Medulla oblongata (tissue), 1 donor: ENCODE measurements around the gene RTL1.

ENCODE experiments used
- DNase-seq: peaks from one replicate; pipeline ENCODE4 v3.0.0-alpha.2; 2015; ENCODE audit errors: extremely low spot score

RTL1 gene

DNA sequence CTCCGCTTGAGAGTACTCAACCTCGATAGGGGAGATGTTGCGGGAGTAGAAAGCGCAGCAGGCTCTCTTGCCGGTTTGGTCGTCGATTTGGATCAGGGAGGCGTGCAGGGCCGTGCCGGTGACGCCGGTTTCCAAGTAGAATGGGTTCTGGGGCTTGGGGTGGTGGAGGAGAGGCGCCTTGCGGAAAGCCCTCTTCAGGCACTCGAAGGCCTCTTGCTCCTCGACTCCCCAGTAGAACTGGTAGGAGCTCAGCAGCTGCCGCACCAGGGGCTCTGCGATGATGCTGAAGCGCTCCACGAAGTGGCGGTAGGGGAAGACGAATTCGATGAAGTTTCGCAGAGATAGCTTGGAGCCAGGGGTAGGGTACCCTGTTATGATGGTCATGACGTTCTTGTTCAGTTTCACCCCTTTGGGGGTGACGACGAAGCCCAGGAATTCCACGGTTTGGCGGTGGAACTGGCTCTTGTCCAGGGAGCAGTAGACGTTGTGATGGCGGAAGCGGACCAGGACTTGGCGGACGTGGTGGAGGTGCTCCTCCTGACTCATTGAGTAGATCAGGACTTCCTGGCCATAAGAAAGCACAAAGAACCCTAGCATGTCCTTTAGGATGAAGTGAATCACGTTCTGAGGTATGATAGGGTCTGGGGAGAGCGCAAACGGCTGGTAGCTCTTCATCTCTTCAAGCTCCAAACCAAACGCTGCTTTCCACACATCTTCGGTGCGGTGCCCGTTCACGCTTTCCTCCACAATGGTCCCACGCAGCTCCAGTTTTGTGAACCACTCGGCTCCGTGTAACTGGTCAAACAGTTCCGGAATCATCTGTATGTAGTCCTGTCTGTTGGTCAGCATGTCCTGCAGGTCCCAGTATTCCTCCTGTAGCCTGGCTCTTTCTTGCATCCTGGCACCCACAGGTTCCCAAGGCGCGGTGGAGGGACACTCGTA is 21.2 kb downstream of the RTL1 start:
- no peak for DNase-seq

DNA sequence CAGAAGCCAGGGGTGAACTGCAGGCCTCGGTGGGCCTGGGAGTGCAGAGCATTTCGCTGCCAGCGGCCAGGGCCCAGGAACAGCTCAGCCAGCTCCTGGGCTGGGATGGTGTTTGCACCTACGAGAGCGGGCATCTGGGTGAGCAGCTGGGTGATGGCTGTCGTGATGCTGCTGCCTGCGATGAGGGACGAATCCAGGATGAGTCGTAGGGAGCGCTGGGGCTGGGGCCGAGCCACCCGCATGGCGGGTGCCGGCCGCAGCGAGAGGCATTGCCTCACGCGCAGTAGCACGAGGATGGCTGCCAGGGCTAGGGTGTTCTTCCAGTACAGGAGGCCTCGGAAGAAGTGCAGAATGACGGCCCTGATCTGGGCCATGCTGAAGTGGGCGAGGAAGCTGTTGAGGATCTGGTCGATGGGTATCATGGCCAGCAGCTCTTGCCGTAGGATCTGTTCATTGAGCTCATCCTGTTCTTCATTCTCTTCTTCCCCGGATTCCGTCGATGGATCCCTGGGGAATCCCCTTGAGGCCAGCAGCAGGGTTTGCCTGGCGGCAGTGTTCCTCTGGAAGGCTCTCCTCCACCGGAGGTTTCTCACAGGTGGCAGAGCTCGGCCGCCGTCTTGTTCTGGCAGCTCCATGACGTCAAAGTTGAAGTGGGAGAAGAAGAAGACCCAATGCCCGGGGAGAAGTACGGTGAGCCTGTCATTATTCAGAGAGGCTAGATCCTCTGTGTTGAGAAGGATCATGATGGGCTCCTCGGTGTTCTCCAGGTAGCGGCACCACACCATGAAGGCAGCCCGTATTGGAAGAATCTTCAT is 22.1 kb downstream of the RTL1 start:
- DNase-seq, result no peak

DNA sequence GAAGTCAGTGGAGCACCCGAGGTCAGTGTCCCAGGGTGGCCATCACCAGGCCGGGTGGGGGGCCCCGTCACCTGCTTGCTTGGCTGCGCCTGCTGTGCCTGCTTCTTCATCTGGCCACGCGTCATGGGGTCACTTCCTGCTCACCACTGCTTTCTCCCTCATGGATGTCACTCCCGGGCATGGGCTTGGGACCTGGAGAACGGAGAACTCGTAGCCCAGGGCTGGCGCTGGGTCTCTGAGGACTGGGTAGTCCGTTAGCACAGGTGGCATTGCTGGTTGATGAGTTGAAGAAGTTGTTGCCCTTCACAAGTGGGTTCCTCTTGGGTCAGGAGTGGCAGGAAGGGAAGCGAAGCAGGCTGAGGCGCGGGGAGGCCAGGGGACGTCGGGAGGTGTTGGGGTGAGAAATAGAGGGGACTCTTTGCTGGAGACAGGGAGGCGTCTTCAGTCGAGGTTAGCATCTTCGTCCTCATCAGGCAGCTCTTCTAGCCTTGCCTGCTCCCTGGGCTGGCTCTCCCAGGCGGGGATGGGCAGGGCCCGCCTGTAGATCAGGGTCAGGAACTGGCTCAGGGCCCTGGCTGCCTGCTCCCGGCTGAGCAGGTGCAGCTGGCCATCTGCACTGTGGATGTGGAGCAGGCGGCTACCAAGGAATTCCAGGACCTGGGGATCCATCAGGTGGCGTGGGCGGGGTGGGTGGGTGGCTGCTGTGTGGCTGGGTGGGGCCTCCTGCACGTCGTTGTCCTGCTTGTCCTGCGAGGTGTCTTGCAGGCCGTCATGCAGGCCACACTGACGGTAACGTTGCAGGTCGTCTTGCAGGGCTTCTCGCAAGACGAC is 23.0 kb downstream of the RTL1 start:
- DNase-seq, result no peak

DNA sequence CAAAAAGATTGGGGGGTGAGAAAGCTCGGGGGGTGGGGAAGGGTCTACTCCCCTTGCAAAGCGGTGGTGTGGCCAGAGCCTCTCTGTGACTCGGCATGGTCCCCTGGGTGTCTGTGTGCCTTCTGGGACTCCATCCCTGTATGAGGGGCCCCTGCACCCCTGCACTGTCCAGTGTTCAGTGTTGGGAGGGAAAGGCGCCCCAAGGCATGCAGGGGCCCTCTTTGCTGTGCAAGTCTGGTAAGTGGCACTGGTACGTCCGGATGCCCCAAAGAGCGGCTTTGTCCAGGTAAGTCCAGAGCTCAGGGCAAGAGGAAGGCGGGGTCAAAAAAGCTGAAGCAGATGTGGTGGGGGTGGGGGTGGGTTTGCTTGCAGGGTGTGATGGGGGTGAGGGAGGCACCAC is 23.7 kb downstream of the RTL1 start:
- no peak for DNase-seq

DNA sequence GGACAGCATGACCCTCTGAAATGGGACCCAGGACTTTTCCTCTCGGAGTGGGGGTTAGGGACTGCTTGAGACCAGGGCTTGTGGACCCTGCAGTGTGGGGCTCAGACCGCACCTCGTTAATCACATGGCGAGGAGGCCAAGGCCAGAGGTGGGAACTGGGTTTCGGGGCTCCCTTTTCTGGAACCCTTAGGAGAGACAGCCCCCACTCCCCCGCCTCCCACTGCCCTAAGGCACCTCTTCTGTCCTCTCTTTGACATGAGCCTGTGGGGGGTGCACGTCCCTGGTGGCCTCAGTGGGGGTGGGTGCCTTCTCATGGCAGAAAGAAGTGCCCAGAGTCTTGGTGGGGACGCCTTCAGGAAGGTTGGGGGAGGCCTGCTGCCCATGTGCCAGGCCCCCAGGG is 24.3 kb downstream of the RTL1 start:
- no peak for DNase-seq

DNA sequence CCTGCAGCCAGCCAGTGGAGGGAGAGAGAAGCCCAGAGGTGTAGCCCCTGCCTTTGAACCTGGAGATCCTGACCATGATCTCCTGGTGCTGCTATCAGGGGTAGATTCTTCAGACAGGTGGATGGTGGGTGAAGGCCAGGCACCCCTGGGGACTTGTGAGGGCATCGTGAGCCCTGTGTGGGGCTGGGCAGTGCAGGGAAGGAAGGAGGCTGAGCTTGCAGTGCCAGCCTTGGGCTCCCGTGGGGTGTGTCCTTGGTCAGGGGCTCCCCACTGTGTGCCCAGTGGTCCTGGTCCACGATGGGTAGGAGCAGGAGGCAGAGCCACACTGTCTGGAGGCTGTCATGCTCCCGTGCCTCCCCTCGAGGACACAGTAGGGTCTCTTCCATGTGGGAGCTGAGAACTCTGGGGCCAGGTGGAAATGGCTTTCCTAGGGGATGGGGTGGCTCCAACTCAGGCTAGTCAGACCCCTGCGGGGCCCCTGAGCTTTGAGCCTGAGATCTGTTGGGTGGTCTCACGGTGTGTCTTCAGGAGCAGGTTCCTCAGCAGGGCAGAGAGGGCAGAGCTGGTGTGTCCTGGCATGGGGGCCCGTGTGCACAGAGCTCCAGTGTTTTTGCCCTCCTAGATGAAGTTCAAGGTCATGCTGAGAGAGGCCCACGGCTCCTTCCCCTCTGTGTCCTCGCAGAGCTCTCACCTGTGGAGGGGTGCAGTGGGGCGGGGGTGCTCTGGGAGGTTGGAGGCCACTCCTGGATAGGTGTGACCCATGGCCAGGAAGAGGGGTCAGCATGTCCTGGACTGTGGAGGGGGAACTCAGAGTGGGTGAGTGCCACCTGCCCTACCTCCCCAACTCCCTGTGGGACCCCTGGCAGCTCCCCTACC is 25.0 kb downstream of the RTL1 start:
- DNase-seq, result no peak

DNA sequence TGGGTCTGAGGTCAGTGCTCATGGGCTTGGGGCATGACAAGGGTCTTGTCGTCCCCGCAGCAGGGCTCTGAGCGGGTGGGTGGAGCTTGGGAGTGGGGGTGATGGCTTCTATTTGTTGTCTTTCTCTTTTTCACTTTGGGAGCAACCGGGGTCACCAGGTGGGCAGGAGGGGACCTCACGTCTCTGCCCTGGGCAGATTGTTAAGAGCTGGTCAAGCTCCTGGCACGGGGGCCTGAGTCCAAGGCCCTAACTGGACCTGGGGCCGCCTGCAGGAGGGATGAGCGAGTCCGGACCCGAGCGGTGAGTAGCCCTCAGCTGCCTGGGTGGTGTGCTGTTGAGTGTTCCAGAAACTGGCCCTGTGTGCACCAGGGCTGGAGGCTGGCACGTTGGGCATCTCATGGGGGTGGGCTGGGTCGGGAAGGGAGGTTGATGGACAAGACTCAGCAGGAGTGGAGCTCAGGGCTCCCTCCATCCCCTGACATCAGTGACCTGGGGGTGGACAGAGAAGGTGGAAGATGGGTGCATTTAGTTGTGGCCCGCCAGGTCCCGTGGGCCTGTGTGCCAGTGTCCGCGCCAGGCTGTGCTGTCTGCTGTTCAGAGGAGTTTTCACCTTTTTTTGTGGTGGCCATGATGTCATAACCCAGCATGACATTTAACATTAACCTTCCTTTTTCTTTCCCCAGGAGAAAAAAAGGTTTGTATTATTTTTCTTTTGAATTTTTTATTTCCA is 27.5 kb downstream of the RTL1 start:
- no peak for DNase-seq

DNA sequence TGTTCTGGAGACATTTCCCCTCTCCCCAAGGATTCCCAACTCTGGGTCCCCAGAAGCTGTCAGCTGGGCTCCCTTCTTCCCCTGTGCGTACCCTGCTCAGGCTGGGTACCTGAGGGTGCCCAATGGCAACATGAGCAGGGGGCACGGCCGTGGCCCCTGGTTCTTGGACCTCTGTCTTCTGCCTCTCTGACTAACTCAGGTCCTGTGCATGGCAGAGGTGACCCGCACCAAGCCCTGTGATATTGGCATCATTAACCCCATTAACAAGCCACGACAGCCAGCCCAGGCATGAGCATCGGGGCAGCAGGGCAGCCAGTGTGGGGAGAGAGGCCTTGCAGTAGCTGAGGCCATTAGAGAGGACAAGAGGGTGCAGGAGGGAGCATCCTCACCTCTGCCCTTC is 28.4 kb downstream of the RTL1 start:
- DNase-seq, result no peak

DNA sequence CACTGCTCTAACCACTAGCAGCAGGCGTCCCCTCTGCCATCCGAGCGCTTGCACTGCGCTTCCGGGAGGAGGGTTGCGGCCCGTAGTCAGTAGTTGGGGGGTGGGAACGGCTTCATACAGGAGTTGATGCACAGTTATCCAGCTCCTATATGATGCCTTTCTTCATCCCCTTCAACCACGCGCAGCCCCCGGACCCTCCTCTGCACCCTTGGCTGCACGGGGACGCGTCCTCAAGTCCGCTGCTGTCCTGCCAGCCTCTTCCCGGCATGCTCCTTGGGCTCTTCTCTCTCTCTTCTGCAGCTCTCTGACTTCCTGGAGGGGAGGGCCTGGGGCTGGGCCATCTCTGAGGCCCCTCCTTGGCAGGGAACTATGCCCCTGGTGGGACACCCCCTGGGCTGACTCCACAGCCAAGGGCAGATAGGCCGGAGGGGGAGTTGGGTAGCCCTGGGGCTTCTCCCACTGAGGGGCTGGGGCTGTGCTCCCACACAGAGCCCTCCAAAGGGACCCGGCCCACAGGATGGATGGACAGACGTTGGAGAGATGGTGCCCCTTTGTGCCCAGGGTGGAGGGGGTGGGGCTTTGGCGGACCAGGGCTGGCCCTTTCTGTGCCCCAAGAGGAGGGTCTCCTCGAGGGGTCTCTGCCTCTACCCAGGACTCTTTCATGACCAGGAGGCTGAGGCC is 29.0 kb downstream of the RTL1 start:
- DNase-seq, result no peak

DNA sequence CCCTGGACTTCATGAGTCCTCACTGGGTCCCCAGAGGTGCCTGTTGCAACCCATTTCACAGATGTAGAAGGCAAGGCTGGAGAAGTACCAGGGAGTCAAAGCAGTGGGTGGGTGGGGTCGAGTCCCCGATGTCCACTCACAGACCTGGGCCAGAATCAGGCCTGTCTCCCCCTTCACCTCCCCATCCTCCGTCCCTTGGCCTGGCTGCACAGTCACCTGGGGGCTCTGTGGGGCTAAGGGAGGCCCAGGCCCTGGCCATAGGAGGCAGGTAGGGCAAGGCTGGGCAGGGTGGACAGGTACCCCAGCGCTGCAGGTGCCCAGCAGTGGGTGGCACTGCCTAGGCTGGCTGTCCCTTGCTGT is 29.5 kb downstream of the RTL1 start:
- DNase-seq, result no peak

DNA sequence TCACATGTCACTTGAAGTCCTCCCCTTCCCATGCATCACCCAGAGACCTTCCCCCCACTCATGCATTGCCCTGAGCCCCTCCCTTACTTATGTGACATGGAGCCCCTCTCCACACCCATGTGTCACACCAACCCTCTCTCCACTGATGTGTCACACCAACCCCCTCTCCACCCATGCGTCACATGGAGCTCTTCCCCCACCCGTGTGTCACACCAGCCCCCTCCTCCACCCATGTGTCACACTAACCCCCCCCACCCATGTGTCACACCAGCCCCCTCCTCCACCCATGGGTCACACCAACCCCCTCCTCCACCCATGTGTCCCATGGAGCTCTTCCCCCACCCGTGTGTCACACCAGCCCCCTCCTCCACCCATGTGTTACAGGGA is 30.4 kb downstream of the RTL1 start:
- DNase-seq, result no peak

DNA sequence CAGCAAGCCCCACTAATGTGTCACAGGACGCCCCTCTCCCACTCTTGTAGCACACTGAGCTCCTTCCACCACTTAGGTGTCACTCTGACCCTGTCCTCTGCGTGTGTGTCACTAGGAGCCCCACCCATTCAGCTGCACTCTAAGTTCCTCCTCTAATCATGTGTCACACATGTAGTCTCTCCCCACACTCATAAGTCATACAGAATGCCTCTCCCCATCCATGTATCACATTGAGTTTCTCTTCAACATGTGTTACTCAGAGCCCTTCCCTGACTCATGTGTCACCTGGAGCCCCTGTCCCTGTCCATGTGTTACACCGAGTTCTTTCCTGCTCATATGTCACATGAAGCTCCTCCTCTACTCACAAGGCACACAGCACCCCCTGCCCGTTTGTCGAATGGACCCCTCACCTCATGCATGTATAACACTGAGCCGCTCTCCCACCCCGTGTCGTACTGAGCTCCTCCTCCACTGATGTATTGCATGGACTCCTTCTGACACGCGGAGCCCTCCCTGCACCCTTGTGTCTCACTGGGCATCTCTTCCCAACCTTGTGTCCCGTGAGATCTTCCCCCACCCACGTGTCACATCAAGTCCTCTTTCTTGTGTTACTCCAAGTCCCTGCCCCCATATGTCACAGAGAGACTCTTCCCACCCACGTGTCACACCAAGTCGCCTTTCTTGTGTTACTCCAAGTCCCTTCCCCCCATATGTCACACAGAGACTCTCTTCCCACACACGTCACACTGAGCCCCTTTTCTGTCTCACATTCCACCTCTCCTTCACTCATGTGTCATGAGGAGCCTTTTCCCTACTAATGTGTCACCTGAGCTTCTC is 31.0 kb downstream of the RTL1 start:
- no peak for DNase-seq

DNA sequence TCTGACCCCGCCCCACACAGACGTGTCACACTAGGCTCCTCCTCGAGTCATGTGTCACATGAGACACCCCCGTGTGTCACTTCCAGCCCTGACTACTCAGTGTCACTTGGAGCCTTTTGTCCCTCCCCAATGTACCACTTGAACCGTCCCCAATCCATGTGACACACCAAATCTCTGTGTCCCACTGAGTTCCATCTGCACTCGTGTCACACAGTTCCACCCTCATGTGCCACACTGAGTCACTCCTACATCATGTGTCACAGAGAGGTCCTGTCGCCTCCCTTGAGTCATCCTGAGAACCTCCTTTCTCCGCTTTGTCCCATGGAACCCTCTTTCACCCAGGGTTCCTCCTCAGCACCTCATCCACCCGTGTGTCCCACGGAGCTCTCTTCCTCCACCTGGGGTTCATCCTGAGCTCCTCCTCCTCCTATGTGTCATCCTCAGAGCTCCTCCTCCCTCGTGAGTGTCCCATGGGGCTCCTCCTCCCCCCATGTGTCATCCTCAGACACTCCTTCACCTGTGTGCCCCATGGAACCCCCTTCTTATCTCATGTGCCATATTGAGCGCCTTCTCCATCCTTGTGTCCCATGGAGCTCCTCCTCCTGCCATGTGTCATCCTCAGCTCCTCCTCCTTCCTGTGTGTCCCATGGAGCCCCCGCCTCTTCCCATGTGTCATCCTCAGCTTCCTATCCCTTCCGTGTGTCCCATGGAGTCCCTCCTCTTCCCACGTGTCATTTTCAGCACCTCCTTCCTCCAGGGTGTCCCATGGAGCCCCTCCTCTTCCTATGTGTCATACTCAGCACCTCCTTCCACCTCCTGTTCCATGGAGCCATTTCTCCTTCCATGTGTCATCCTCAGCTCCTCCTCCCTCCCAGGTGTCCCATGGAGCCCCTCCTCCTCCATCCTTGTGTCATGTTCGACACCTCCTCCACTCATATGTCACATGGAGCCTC is 32.0 kb downstream of the RTL1 start:
- no peak for DNase-seq

DNA sequence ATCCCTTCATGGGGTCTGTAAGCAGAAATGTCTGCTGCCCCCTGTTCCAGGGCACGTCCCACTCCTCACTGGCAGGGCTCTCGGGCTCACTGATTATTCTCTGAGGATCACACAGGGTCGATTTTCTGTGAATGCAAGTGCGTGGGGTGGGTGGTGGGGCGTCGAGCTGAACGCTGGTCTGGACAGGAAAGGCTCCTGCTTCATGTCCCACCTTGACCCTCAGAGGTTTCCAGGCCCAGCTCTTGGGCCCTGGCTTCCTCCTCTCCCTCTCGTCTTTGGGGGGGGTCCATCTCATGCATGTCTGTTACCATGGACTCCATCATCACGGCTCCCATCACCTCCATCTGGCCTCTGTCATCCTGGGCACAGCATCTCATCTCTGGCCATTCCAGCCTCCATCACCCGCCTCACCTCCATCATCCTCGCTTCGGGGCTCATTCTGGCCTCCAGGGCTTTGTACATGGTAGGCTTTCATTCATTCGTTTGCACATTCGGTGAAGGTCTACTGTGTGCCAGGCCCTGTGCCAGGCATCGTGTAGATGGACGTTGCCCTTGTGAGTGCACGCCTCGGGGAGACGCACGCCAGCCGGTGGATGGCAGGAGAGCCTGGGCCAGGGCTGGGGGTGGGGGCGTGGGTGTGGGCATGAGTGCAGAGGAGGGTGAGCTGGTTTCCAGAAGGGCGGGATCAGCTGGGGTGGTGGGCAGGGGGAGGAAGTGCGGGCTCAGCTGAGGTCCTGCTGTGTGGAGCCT is 34.7 kb downstream of the RTL1 start:
- DNase-seq, result no peak

DNA sequence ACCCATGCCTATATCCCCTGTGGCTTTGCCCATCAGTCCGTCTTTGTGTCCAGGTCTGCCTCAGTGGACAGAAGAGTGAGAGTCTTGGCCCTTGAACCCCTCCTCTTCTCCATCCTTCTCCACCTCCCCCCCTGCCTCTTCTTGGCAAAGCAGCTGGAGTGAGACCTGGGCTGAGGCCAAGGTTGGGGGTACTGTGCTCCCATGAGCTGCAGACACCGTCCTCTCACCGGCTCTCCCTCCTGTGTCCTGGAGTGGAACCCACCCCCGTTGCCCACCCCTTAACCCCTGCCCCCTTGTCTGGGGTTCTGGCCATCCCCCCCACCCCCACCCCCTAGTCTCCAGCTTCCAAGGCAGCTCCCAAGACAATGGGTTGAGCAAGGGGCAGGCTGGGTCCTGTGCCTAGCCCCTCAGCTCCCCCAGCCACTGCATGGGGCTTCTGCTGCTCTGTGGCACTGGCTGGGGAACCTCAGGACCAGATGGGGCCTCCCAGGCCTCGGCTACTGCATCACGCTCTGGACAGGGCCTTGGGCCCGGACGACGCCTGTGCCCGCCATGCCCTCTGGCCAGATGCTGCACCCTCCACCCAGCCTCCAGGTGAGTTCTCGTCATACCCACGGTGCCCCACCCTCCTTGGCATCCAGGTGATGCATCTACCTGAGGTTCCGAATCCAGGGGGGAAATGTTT is 35.7 kb downstream of the RTL1 start:
- no peak for DNase-seq
